ENCODE results near the gene SETD2. TPM values are rescaled to one million over a fixed set of nuclear protein-coding genes. Genes with fewer than 3 reads are reported as not detected.

SETD2 gene
- total and polyA plus RNA-seq, 2 of the 8 experiments (the other 6 are each of a cell fraction or from before 2014, with no cell fraction given): 15.7 to 46.3 TPM

DNA sequence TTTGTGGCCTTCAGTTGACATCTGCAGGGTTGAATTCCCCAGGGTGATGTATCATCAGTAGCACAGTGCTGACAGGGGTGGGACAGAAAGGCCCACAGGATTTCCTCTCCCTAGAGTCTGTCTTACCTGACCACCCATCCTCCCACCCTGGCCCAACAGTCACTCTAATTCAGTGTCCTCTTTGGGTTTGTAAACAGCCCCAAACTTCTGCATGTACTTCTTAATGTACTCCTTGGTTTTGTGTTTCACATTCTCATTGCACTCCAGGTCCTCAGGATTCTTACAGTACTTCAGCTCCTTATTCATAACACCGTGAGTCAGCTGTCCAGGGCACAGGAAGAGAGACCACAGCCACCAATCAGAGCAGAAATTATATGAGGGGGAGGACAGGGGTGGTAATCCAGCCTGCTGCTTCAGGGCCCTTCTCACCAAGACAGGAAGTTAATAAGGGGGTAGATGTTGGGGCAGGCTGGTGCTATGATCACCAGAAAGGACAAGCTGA lies 146.9 kb downstream of the SETD2 start (continued):
- TF ChIP-seq, protein P1, sequence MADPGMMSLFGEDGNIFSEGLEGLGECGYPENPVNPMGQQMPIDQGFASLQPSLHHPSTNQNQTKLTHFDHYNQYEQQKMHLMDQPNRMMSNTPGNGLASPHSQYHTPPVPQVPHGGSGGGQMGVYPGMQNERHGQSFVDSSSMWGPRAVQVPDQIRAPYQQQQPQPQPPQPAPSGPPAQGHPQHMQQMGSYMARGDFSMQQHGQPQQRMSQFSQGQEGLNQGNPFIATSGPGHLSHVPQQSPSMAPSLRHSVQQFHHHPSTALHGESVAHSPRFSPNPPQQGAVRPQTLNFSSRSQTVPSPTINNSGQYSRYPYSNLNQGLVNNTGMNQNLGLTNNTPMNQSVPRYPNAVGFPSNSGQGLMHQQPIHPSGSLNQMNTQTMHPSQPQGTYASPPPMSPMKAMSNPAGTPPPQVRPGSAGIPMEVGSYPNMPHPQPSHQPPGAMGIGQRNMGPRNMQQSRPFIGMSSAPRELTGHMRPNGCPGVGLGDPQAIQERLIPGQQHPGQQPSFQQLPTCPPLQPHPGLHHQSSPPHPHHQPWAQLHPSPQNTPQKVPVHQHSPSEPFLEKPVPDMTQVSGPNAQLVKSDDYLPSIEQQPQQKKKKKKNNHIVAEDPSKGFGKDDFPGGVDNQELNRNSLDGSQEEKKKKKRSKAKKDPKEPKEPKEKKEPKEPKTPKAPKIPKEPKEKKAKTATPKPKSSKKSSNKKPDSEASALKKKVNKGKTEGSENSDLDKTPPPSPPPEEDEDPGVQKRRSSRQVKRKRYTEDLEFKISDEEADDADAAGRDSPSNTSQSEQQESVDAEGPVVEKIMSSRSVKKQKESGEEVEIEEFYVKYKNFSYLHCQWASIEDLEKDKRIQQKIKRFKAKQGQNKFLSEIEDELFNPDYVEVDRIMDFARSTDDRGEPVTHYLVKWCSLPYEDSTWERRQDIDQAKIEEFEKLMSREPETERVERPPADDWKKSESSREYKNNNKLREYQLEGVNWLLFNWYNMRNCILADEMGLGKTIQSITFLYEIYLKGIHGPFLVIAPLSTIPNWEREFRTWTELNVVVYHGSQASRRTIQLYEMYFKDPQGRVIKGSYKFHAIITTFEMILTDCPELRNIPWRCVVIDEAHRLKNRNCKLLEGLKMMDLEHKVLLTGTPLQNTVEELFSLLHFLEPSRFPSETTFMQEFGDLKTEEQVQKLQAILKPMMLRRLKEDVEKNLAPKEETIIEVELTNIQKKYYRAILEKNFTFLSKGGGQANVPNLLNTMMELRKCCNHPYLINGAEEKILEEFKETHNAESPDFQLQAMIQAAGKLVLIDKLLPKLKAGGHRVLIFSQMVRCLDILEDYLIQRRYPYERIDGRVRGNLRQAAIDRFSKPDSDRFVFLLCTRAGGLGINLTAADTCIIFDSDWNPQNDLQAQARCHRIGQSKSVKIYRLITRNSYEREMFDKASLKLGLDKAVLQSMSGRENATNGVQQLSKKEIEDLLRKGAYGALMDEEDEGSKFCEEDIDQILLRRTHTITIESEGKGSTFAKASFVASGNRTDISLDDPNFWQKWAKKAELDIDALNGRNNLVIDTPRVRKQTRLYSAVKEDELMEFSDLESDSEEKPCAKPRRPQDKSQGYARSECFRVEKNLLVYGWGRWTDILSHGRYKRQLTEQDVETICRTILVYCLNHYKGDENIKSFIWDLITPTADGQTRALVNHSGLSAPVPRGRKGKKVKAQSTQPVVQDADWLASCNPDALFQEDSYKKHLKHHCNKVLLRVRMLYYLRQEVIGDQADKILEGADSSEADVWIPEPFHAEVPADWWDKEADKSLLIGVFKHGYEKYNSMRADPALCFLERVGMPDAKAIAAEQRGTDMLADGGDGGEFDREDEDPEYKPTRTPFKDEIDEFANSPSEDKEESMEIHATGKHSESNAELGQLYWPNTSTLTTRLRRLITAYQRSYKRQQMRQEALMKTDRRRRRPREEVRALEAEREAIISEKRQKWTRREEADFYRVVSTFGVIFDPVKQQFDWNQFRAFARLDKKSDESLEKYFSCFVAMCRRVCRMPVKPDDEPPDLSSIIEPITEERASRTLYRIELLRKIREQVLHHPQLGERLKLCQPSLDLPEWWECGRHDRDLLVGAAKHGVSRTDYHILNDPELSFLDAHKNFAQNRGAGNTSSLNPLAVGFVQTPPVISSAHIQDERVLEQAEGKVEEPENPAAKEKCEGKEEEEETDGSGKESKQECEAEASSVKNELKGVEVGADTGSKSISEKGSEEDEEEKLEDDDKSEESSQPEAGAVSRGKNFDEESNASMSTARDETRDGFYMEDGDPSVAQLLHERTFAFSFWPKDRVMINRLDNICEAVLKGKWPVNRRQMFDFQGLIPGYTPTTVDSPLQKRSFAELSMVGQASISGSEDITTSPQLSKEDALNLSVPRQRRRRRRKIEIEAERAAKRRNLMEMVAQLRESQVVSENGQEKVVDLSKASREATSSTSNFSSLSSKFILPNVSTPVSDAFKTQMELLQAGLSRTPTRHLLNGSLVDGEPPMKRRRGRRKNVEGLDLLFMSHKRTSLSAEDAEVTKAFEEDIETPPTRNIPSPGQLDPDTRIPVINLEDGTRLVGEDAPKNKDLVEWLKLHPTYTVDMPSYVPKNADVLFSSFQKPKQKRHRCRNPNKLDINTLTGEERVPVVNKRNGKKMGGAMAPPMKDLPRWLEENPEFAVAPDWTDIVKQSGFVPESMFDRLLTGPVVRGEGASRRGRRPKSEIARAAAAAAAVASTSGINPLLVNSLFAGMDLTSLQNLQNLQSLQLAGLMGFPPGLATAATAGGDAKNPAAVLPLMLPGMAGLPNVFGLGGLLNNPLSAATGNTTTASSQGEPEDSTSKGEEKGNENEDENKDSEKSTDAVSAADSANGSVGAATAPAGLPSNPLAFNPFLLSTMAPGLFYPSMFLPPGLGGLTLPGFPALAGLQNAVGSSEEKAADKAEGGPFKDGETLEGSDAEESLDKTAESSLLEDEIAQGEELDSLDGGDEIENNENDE (IDR thresholded peaks at IDR 0.05; ENCODE audit: insufficient replicate concordance, low read length): no peak
- no peak for TF ChIP-seq RBBP5 (IDR thresholded peaks at IDR 0.05; ENCODE audit: borderline replicate concordance, low read depth, low read length)

Data from H1 (cell line).